ENCODE results near the gene LRRC61.

The LRRC61 gene

GRCh38 chr7:150361807-150362621, 38.9 kb downstream of the LRRC61 start:
- no peak for TF ChIP-seq CTCF (IDR thresholded peaks at IDR 0.05; ENCODE audit: low read depth, low read length, missing control alignments)
- no peak overlapping the region for H3K4me3 ChIP-seq (ENCODE audit: low read depth, low read length)
- no peak for DNase-seq (ENCODE audit: low read depth)

GRCh38 chr7:150363370-150363769, 40.2 kb downstream of the LRRC61 start:
- no peak overlapping the region for H3K4me3 ChIP-seq (ENCODE audit: low read depth, low read length)
- TF ChIP-seq CTCF (IDR thresholded peaks at IDR 0.05; ENCODE audit: low read depth, low read length, missing control alignments), result no peak
- no peak for DNase-seq (ENCODE audit: low read depth)

- no peak for DNase-seq (ENCODE audit: low read depth)
- H3K4me3 ChIP-seq (ENCODE audit: low read depth, low read length), result no peak overlapping the region
- TF ChIP-seq CTCF (IDR thresholded peaks at IDR 0.05; ENCODE audit: low read depth, low read length, missing control alignments), result no peak
Measured at GRCh38 chr7:150363872-150364271, 40.7 kb downstream of the LRRC61 start.

GRCh38 chr7:150365194-150365593, 42.0 kb downstream of the LRRC61 start:
- DNase-seq (ENCODE audit: low read depth), result no peak
- TF ChIP-seq CTCF (IDR thresholded peaks at IDR 0.05; ENCODE audit: low read depth, low read length, missing control alignments), result no peak
- H3K4me3 ChIP-seq (ENCODE audit: low read depth, low read length), result no peak overlapping the region

GRCh38 chr7:150365673-150366398, 42.7 kb downstream of the LRRC61 start:
- no peak overlapping the region for H3K4me3 ChIP-seq (ENCODE audit: low read depth, low read length)
- no peak for DNase-seq (ENCODE audit: low read depth)
- no peak for TF ChIP-seq CTCF (IDR thresholded peaks at IDR 0.05; ENCODE audit: low read depth, low read length, missing control alignments)

GRCh38 chr7:150367677-150368095, 44.5 kb downstream of the LRRC61 start:
- no peak for DNase-seq (ENCODE audit: low read depth)
- TF ChIP-seq CTCF (IDR thresholded peaks at IDR 0.05; ENCODE audit: low read depth, low read length, missing control alignments), result no peak
- H3K4me3 ChIP-seq (ENCODE audit: low read depth, low read length), result peak overlapping the region; percentile 92
